ENCODE data around the gene EFCAB14. TPM values are rescaled to one million over a fixed set of nuclear protein-coding genes. Genes with fewer than 3 reads are reported as not detected.

Gene EFCAB14
- total and polyA plus RNA-seq, 2 of the 4 experiments (the other 2 are of a cell fraction) = 28.6 to 43.0 TPM

GRCh38 chr1:46735708-46736324 lies 16.9 kb upstream of the EFCAB14 start:
- Histone ChIP-seq H4K91ac (ENCODE audit: insufficient read depth, low read depth, low read length) (no peak overlapping the region), H4K8ac (ENCODE audit: low read depth in 2 of 2, low read length in 2 of 2) (no peak overlapping the region), H2AK5ac (ENCODE audit: low read depth, low read length) (no peak overlapping the region), H3K9me3 (ENCODE audit: control insufficient read depth, insufficient read depth, low read length) (no peaks in the 10 kb centered on the region), H3K4me1 (ENCODE audit: control insufficient read depth, insufficient read depth, low read length) (no peaks in the 10 kb centered on the region), H2BK120ac (ENCODE audit: low read depth, low read length) (no peak overlapping the region), H2AK9ac (replicated peaks; ENCODE audit: low read depth, low read length, poor library complexity) (no peak overlapping the region), H4K20me1 (ENCODE audit: insufficient read depth, low read length) (no peaks in the 10 kb centered on the region), H3K27ac (ENCODE audit: insufficient read depth, low read length) (no peak overlapping the region), H3K4me2 (ENCODE audit: low read depth, low read length) (no peak overlapping the region), H3K56ac (ENCODE audit: extremely low read depth, insufficient read depth, low read length) (no peak overlapping the region), H3K4ac (ENCODE audit: low read depth, low read length) (no peak overlapping the region), H2AFZ (replicated peaks; ENCODE audit: low read length, poor library complexity) (no peak overlapping the region), H2BK20ac (ENCODE audit: low read depth, low read length) (no peak overlapping the region), H4K5ac (ENCODE audit: low read depth, low read length) (no peak overlapping the region), H3K79me1 (ENCODE audit: low read depth in 1 of 2, low read length in 2 of 2) (no peaks in the 10 kb centered on the region), H3K9me1 (ENCODE audit: insufficient read depth, low read length) (no peaks in the 10 kb centered on the region), H3K27me3 (ENCODE audit: control insufficient read depth, insufficient read depth, low read length) (no peaks in the 10 kb centered on the region), H3K23ac (ENCODE audit: low read depth, low read length) (no peak overlapping the region), H3K18ac (ENCODE audit: low read depth, low read length) (no peak overlapping the region), H3K14ac (replicated peaks; ENCODE audit: low read depth, low read length) (no peak overlapping the region), H3K36me3 (ENCODE audit: control insufficient read depth, insufficient read depth, low read length) (no peaks in the 10 kb centered on the region), H2BK5ac (ENCODE audit: low read depth, low read length, poor library complexity, severe bottlenecking) (no peak overlapping the region), H2BK15ac (ENCODE audit: low read depth, low read length) (no peak overlapping the region), H3K4me3 (ENCODE audit: insufficient read depth, low read depth, low read length) (no peak overlapping the region), H3K9ac (ENCODE audit: low read depth, low read length) (no peak overlapping the region)
- no CpG with 5 or more reads among the region's 3 CpGs for WGBS, 2 experiments (ENCODE audit: extremely low coverage in 2 of 2, insufficient read length in 1 of 2)
- ChIA-PET CTCF (interaction anchor here (1.3 kb wide), 1 partner anchor 15 kb away, joined by 3 read pairs; no protein-coding TSS in a partner anchor), POLR2A (ENCODE audit: unreplicated experiment) (no interaction called here)
- intact Hi-C loops (cut with micrococcal nuclease) = no loop called here
- no peak for TF ChIP-seq ELK1 (IDR thresholded peaks at IDR 0.05; ENCODE audit: borderline replicate concordance, low read depth, low read length)
- no peak for TF ChIP-seq BHLHE40 (IDR thresholded peaks at IDR 0.05; ENCODE audit: low read depth, low read length)
- TF ChIP-seq MAZ (IDR thresholded peaks at IDR 0.05; ENCODE audit: borderline replicate concordance, low read depth, low read length) = no peak
- no peak for TF ChIP-seq RFX5 (IDR thresholded peaks at IDR 0.05; ENCODE audit: low read depth, low read length)
- TF ChIP-seq RCOR1 (IDR thresholded peaks at IDR 0.05; ENCODE audit: insufficient replicate concordance, low read length) = no peak
- no peak for TF ChIP-seq NFE2L2 (IDR thresholded peaks at IDR 0.05; ENCODE audit: low read depth, low read length)
- no peak for TF ChIP-seq RAD21 (IDR thresholded peaks at IDR 0.05; ENCODE audit: low read length)
- TF ChIP-seq MXI1 (IDR thresholded peaks at IDR 0.05; ENCODE audit: borderline replicate concordance, low read depth, low read length) = no peak
- TF ChIP-seq CTCF (conservative IDR thresholded peaks at IDR 0.05; ENCODE audit: low read depth, low read length) = peak; percentile 35
- no peak for TF ChIP-seq CEBPB (IDR thresholded peaks at IDR 0.05; ENCODE audit: low read depth, low read length)
- no peak for TF ChIP-seq USF2 (IDR thresholded peaks at IDR 0.05; ENCODE audit: low read depth, low read length)
- no peak for TF ChIP-seq POLR2A (IDR thresholded peaks at IDR 0.05; ENCODE audit: low read depth, low read length)
- no peak for TF ChIP-seq CHD1 (IDR thresholded peaks at IDR 0.05; ENCODE audit: low read depth, low read length)
- TF ChIP-seq SMC3 (IDR thresholded peaks at IDR 0.05; ENCODE audit: low read depth, low read length) = no peak
- 0 out of 2 replicates have a peak, but pooled peaks have one; percentile 28 for TF ChIP-seq MAFK (IDR thresholded peaks at IDR 0.05; ENCODE audit: low read depth, low read length)
- in situ Hi-C loops (cut with MboI; ENCODE audit: low sequenced_read_pairs) = no loop called here
- no TSS peak for BruUV-seq (replicated peaks)
- peak; percentile 60 for DNase-seq
- dilution Hi-C loops (cut with HindIII; ENCODE audit: low sequenced_read_pairs, unreplicated experiment) = no loop called here
- peak; percentile 81 for ATAC-seq (ENCODE audit: low read depth)

All from IMR-90 (cell line).